HG02623 (cell line): ENCODE results near the gene DOCK2.

Experiments used
- ATAC-seq: cut with Tn5 transposase; IDR thresholded peaks from one replicate; pipeline ENCODE4 v1.9.1; 2021; ENCODE audit warnings: moderate library complexity; ENCODE audit not compliant: unreplicated experiment

Gene DOCK2

DNA sequence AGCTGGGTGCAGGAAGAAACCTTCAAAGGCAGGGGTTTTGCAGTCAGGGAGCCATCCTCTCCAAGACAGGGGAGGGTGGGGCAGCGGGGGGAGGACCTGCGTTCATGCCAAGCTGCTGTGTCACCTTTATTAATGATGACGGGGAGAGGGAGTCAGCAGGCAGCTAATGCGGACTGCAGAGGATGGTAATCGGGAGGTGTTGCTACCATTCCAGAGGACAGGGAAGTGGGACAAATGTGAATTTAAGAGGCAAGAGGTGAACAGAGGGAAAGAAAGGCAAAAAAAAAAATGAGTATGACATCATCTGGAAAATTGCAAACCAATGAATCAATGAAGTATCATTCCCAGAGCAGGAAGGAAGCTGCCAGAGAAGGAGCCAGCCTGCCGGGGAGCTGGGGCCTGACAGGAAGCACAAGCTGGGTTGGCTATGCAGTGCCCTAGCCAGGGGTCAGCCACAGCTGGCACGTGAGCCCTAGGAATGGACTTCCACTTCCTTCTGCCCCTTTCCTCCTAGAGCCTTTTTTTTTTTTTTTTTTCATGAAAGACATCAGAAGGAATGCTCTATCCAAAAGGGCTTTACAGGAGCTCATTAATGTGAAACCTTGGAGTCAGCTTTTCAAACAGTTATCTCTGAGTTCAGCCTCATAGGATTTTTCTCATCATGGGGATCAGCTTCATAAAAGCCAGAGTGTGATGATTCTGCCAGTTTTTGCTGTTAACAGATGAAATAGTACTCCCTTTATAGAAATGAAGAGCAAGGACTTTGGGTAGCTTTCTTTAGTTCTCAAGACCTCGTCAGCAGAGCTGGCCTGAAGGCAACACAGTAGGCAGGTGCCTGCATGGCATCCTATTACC, 334.1 kb downstream of the DOCK2 start:
- no peak for ATAC-seq

DNA sequence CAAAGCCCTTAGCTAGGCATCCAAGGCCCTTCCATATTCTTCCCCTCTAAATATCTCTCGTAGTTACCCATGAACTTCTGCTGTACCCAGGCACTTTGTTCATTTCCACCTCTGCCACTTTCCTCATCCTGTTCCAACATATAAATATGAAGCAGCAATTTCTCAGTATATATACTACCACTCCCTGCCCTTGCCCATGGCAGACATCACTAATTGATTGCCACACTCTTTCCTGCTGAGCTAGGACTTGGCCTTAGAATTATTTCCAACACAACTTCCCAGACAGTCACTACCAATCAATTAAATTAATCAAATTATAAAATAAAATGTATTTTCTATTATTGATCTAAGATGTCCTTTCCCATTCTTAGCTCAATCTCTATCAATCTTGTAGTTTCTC, 334.7 kb downstream of the DOCK2 start:
- ATAC-seq = no peak

DNA sequence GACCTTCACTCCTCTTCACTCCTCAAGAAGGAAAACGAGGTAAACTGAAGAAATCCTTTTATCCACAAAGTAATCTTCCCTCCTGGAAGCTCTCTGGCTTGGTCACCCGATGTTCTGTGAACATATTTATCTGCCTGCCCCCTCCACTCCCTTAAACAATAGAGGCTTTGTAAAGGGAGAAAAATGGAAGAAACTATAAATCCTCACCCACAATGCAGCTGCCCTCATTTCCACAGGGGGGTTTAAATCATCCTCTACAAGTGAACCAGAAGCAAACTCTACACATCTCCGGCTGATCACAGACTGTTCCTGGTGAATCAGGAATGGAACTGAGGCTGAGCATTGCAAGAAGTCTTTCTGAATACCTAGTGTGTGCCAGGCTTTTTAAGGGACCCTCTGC, 336.0 kb downstream of the DOCK2 start:
- no peak for ATAC-seq

DNA sequence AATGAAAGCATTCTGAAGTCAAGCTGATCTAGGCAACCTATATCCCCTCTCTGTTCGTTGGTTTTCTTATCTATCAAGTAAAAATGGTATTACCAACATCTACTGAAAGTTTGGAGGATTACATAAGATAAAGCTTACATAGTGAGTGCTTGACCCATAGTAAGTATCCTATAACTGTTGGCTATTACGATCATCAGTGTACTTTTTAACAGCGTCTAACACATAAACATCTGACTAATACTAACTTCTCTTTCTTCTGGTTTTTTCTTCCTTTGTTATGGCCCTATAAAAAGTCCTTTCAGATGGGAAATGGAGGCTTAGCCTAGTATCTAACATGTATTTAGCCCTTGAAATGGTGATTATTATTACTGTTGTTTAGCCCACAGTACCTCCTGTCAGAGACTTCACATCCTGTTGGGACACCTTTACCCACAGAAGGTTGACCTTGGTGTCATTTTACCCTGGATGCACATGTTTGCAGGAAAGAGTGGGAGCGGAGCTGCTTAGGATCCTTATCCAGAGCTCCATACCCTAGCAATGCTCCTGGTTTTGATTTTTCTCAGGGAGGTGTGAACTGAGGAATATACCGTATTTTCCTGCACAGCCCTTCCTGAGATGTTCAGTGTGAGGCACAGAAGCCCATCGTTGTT, 337.2 kb downstream of the DOCK2 start:
- ATAC-seq = no peak

DNA sequence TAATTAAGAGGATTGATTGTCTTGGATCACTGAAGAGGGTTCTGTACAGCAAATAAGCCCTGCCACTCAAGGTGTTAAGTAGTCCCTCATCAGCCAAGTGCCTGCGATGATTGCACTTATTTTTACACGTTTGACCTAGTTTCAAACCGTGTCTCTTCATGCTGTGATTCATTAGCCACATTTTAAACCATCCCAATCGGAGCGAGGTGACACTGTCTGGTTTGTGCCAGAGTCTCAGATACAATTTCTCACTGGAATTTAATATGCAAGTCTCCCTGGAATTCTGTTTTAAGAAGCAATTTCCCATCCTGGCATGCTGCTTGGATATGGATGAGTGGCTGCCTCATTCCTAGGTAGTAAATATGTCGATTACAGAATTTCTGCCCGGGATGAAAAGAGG, 341.6 kb downstream of the DOCK2 start:
- ATAC-seq = no peak

DNA sequence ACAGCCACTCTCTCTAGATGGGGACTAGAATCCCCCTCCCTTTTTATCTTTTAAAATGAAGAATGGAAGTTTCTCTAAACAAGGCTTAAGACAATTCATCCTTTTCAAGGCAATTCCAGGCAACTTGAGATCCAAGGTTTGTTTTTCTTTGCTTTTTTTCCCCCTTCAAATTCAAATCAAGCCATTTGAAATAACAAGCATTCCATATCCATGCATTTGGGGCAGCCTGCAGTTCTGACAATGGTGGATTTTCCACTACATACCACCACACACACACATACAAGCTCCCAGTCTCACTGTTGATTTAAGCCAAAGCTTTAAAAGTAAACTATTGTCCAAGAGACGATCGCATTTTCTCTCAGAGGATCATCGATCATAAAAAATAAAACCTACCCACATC, 342.8 kb downstream of the DOCK2 start:
- ATAC-seq = no peak

DNA sequence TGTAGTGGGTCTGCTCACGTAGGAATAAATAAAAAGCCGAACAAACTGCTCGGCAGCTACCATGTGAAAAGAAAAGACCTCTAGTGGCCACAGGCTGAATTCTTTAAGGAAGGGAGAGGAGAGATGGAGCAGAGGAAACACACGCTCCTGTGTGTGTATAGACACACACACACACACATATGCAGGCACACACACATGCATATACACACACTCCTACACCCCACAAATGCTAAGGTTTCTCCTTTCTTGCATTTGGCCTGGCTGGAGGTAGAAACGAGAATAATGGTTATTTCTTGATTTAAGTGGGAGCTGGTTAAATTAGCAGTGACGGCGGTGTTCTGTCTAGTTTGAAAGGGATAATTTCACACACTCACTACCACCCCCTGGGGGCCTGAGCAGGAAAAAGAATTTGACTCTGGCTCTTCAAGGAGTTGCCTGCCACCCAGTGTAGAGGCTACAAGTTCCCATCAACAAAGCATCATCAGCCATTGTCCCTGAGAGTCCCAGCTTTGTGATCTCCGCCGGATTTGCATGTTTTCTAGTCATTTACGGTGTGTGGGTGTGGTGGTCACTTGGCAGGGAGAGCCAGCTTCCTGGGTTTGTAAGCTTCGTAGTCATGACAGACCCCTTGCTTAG, 343.5 kb downstream of the DOCK2 start, which contains the start of gene INSYN2B:
INSYN2B (minus strand) TSS at position 78 of the 636 bp plus-strand sequence. CDS start 96,597 bp downstream, outside the sequence.
- peak; percentile 54 for ATAC-seq

DNA sequence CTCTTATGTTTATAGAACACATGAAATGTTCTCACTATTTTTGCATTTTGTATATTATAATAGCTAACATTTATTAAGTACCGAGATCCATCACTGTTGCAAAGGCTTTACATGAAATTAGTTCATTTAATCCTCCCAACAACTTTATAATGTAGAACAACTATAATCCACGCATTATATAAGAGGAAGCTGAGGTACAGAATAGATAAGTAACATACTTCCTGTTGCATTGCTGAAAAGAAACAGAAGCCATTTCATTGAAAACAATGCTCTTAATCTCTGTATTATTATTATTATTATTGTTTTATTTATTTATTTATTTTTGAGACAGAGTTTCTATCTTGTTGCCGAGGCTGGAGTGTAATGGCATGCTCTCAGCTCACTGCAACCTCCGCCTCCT, 351.1 kb downstream of the DOCK2 start:
- no peak for ATAC-seq

DNA sequence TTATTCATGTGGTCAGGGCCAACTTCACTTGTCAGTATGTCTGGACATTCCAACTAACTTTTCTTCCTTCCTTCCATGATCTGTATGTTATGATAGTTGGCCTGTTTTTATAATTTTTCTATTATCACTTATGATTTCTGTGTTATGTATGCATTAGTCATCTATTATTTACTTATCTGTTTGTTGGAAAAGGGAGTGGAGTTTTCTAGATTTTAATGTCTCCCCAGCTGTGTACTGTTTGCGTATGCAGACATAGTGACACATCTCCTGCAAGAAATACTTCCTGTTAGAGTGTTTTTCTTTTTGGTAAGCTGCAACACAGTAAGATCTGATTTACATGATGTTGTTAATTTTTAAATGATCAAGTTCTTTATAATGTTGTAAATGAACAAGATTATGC, 351.9 kb downstream of the DOCK2 start:
- no peak for ATAC-seq

DNA sequence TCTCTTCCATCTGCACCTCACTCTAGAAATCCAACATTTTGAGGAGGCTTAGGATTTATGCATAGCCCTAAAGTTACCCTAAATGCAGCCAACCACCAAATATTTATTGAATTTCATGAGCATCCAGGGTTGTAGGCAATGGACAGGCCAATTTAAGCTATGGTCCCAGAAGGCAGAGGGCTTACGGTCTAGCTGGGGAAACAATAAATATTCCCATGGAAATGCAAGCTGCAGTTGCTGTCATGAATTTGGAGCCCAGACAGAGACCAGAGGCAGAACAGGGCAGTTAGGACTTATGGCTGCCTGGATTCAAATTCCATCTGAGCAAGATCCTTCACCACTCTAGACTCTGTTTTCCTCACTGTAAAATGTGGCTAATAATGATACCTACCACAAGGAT, 352.3 kb downstream of the DOCK2 start:
- no peak for ATAC-seq

DNA sequence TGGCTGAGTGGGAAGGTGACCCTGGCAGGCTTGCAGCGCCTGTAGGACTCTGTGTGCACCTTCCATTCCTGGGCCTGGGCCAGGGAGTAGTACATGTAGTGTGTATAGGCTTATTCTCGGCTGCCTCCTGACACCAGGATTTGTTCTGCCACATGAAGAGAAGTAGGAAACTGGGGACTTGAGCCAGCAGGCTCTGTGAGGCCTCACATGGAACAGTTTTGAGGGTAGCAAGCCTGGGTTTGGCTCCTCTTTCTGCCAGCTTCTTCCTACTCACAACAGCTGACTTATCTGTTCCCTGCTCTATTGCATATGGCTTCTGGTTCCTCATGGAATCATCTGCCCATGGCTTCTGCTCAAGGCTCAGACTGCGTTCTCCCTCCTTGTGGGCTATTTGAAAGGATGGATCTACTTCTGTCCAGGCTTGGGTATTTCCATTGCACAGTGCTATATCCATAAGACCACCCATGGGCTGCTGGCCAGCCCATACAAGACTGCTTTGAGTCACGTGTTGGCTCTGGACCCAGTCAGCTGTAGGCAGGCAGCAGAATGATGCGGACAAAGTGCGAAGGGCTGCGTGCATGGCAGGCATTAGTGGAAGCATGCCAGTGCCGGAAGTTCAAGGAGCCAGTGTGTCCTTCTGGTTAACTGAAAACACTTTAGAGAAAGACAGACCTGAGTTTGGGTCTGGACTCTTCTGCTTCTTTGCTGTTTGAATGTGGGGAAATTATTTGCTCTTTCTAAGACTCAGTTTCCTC, 354.2 kb downstream of the DOCK2 start:
- ATAC-seq = no peak

DNA sequence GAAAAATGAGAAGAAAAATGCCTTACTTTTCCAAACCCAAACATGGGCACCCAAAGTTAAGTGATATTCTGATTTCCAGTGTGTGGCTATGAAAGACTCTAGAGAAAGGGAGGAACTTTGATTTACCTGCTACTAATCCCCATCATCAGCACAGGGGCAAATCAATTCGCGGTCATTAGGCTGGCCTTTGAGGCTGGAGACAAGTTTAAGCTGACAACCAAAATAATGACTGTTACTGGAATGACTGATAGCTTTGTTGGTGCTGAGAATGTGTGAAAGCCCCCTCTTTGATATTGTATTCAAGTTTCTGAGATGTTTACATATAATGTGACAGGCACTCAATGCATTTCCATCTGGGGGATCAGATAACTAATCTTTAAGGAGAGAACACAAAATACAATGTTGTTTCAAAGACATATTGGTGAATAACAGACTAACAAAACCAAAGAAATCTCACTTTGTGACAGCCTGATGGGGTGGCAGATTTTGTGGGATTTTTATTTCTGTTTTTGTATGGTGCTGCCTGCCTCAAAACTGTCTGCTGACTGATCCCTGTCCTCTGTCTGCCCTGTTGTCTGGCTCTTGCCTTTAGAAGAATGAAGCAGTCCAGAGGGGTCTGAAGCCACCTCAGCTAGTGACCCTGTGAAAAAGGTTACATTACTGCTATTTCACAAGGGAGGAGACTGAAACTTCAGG, 355.9 kb downstream of the DOCK2 start:
- ATAC-seq = no peak

DNA sequence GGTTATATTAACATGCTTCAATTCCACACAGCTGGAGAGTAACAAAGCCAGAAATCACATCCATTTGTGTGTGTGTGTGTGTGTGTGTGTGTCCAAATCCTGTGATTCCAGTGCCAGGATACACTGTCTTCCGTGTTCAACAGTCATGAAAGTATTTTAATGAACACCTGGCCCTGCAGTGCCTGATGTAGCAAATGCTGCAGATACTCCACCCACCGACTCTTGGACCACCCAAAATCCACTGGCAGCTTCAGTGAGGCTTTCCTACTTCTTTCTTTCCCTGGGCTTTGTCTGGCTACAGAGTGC, 356.4 kb downstream of the DOCK2 start:
- no peak for ATAC-seq

DNA sequence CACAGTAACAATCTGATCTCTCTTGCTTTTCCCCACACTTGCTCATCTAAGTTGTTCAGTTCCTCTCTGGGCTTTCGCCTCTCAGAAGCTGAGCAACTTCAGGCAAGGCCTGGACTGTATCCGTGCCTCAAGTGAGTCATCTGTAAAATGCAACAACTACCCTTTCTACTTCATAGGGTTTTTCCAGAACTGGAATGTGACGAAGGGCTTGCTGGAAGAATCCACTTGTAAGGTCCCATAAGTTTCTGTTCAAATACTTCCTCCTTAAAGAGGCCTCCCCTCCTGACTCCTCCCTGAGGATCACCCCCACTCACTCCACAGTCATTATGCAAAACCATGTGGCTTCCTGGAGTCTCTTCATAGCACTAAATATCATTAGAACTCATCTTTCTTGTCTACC, 360.7 kb downstream of the DOCK2 start:
- ATAC-seq = no peak

DNA sequence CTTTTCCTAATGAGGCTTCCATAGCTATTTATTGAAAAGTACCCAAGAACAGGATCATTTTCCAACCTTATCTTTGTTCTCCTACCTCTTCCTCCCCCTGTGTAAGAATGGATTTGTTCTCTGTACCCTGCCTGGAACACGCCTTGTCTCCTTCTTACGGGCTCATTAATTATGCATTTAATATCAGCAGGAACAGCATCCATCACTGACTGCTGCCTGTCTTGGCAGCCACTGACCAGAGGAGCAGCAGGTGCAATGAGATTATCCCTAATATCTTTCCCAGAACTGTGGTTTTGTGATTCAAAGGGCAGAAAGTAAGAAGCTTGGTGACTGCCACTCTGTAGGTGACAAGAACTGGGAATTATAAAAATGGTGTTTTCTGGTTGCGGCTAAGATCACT, 362.5 kb downstream of the DOCK2 start:
- no peak for ATAC-seq

DNA sequence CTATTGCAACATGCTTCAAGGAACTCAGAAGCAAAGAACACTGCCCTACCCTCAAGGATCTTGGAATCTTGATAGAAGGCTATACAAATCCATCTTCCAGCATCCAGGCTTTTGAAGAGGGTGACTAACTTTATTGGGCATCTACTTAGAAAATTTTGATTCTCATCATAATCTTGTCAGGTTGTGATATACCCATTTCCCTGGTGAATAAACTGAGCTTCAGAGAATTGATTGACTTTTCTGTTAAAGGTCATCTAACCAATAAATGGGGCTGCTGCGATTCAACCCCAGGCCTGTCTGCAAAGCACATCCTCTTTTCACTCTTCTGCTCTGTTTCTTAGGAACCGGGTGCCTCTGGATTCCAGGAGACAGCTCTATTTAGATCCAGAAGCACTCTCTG, 363.1 kb downstream of the DOCK2 start:
- no peak for ATAC-seq

DNA sequence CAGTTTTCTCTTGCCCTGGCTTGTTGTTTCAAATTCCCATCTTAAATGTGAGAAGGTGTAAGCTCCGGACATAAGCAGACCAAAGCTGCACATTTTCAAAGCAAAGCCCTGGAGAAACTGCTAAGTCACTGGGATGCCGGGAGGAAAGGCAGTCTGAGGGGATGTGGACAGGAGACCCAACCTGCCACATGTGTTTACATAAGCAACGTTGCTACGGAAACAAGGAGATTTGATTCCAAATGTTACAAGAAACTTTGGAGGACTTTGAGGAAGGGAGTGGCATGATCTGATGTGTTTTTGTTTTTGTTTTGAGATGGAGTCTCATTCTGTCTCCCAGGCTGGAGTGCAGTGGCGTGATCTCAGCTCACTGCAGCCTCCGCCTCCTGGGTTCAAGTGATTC, 368.9 kb downstream of the DOCK2 start:
- ATAC-seq = no peak

DNA sequence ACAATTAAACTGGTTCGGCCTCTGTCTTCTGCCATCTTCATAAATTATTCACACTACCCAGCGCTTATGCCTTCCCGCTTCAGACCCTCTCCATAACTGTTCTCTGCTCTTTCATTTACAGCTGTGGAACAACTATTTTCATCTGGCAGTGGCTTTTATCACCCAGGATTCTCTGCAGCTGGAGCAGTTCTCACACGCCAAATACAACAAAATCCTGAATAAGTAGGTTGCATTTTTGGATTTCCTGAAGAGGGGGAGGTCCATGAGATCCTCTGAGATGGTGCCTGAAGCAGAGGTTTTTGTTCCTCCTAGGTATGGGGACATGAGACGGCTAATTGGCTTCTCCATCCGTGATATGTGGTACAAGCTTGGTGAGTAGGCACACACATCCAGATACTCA, 371.3 kb downstream of the DOCK2 start:
- ATAC-seq = no peak

DNA sequence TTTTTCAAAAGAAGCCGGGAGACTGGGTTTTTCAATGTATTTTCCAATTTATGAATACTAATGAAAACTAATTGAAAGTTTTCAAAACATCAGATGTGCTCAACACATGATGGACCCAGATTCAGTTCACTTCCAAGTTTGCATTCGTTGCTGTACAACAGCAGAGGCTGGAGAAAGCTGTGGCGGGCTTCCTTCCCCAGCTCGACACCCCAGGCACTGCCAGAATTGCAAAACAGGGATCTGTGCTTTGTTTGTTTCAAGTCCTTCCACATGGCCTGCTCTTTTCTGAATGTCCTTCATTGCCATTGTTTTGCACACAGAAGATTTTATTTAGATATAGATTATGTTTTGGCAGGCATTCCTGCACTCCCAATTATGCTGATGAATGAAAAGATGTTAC, 373.5 kb downstream of the DOCK2 start:
- no peak for ATAC-seq

DNA sequence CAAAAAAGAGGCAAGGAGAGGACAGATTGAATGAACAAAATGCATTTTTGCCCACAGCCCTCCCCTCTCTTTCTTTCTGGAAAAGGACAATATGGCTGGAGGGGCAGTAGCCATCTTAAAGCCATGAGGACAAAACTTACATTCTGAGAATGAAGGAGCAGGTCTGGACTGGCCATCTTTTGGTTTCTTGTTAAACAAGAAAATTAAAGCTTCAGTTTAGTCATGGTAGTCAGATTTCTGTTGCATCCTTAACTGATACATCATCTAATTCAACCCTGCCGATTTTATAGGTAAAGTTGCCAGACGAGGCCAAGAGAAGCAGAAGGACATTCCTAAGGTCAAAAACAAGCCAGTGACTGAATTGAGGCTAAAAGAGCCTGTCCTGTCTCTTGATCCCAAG, 374.7 kb downstream of the DOCK2 start:
- no peak for ATAC-seq

DNA sequence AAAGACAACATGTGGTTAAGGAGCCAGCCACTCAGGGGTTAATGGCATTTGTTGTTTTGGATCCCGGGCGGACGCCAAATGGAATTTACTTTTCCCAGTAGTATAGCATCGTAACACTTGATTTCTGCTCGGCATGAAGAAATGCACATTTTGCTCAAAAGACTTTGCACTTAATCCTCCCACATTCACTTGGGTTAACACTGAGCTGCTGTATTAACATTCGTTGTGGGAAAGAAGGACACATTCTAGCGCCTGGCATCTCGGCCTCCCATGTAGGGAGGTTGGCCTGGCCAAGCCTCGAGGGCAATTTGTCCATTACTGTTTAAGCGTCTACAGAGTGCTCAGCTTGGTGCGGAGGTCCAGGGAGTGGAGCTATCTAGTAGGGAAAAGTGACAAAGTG, 375.5 kb downstream of the DOCK2 start:
- no peak for ATAC-seq
